ENCODE measurements around the gene DZIP1L. TPM values are rescaled to one million over a fixed set of nuclear protein-coding genes. Genes with fewer than 3 reads are reported as not detected.

DZIP1L gene
- total RNA-seq, 2 experiments from 2014 or later, result not detected

DNA sequence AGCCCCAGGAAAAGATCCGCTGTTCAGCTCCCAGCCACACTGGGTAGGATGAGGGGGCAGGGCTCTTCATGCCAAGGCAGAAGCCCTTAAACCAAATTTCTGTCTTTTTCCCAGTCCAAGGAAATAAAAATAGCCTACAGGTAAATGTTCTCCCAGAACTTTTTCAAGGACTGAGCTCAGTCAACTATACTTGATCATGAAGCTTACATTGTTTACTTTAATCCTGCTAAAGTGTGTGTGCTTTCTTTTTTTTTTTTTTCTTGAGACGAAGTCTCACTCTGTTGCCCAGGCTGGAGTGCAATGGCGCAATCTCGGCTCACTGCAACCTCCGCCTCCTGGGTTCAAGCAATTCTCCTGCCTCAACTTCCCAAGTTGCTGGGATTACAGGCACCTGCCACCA lies 87.6 kb downstream of the DZIP1L start:
- H3K4me3 Mint-ChIP-seq, result no peak overlapping the region
- H3K36me3 Mint-ChIP-seq, result no peaks in the 10 kb centered on the region
- H3K4me1 Mint-ChIP-seq (ENCODE audit: low read depth), result no peaks in the 10 kb centered on the region
- DNase-seq, result no peak
- intact Hi-C loops (cut with micrococcal nuclease), result no loop called here
- H3K27me3 Mint-ChIP-seq, result peaks cover 8% of the 10 kb centered on the region
- H3K9me3 Mint-ChIP-seq, result no peaks in the 10 kb centered on the region
- no peak overlapping the region for H3K27ac Mint-ChIP-seq
- ChIA-PET CTCF (no interaction called here), POLR2A (no interaction called here)

DNA sequence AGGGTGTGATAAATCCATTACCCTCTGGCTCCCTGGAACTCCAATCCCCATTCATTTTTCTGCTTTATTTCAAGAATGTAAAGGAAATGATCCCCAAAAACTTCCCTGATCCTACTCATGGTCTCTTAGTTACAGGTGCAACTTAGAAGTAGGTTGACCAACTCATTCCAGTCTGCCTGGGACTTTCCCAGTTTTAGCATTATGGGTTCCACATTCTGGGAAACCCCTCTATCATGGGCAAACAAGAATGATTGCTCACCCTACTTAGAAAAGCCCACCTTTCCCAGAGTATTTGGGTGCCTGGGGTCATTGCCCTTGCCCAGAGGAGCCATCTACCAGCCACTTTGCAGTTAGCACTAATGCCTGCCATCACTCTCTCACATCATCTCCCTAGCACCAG lies 89.9 kb downstream of the DZIP1L start:
- no peak overlapping the region for H3K4me3 Mint-ChIP-seq
- intact Hi-C loops (cut with micrococcal nuclease), result no loop called here
- CTCF ChIA-PET, result no interaction called here
- no peak overlapping the region for H3K27ac Mint-ChIP-seq
- DNase-seq, result no peak
- no peaks in the 10 kb centered on the region for H3K4me1 Mint-ChIP-seq (ENCODE audit: low read depth)
- POLR2A ChIA-PET, result no interaction called here
- H3K9me3 Mint-ChIP-seq, result no peaks in the 10 kb centered on the region
- no peaks in the 10 kb centered on the region for H3K36me3 Mint-ChIP-seq
- peaks cover 3% of the 10 kb centered on the region for H3K27me3 Mint-ChIP-seq

DNA sequence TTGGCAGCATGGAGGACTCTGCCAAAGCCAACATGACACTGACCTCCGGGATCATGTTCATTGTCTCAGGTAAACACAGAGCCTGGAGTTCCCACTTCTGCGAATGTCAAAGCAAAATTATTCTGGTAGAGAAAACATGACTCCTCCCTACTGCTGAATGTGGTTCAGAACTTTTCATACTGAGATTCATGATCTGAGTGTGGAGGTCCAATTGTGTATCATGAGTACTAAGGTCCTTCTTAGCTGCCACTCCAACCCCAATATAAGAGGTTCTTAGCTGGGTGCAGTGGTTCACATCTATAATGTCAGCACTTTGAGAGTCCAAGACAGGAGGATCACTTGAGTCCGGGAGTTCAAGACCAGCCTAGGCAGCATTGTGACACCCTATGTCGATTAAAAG lies 91.7 kb downstream of the DZIP1L start:
- no peak for DNase-seq
- ChIA-PET POLR2A (no interaction called here), CTCF (no interaction called here)
- Mint-ChIP-seq H3K4me1 (ENCODE audit: low read depth) (no peaks in the 10 kb centered on the region), H3K27me3 (peaks cover 3% of the 10 kb centered on the region), H3K4me3 (no peak overlapping the region), H3K27ac (no peak overlapping the region), H3K9me3 (no peaks in the 10 kb centered on the region), H3K36me3 (no peaks in the 10 kb centered on the region)
- intact Hi-C loops (cut with micrococcal nuclease), result no loop called here

DNA sequence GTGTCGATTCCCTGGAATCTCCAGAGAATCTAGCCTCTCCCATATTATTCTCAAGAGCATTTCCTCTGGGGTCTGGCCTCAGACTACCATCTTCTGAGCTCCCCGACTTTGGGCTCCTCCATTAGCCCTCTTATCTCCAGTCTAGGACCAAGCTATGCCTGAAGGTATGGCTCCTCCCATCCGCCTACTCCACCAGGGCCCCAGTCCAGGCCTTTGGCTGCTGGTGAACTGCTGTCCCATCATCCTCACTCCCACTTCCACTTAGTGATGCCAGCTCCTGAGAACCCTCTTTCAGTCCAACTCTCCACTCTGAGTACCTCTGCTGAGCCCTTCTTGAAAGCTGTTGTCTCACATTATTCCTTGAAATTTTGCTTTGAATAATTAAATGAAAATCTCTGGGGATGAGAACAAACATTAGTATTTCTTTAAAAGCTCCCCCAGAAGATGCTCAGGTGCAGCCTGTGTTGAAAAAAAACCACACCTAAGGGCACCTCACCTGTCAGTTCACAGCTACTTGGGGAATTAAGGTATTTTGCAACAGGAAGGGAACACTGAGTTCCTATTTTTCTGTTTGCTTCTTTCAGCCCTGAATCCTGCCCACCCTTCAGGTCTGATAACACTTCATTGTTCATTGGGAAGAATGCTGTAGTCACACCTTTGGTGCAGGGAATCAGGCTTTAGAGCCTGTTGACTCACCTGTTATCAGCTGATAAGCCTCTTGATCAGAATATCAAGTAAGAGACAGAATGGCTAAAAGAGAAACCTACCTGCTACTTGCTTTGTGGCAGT lies 95.9 kb downstream of the DZIP1L start:
- Mint-ChIP-seq H3K27ac (no peak overlapping the region), H3K36me3 (no peaks in the 10 kb centered on the region), H3K27me3 (no peaks in the 10 kb centered on the region), H3K4me1 (ENCODE audit: low read depth) (no peaks in the 10 kb centered on the region), H3K4me3 (no peak overlapping the region), H3K9me3 (no peaks in the 10 kb centered on the region)
- ChIA-PET POLR2A (no interaction called here), CTCF (no interaction called here)
- intact Hi-C loops (cut with micrococcal nuclease), result no loop called here
- DNase-seq, result no peak

DNA sequence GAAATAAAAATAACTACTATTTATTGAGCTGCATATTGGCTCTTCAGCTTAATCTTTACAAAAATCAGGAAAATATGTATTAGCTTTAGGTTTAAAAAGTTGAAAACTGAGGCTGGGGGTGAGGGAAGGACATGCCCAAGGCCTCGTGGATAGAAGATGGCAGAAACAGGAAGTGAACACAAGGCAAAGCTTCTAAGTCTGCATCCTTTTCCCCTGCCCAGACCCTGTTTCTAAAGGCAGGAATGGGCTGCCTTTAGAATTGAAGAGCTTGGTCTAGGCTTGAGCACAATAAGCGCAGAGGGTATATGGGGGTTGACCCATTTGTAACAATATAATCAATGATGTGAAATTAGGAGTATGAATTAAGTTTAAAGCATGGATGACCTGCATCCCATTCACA lies 99.3 kb downstream of the DZIP1L start:
- ChIA-PET CTCF (interaction anchor here (1.2 to 1.9 kb wide), 2 partner anchors 102 to 104 kb away, joined by 3 to 5 read pairs; no protein-coding TSS in a partner anchor), POLR2A (no interaction called here)
- no peaks in the 10 kb centered on the region for H3K4me1 Mint-ChIP-seq (ENCODE audit: low read depth)
- H3K4me3 Mint-ChIP-seq, result no peak overlapping the region
- no peaks in the 10 kb centered on the region for H3K9me3 Mint-ChIP-seq
- no peaks in the 10 kb centered on the region for H3K36me3 Mint-ChIP-seq
- DNase-seq, result no peak
- intact Hi-C loops (cut with micrococcal nuclease), result no loop called here
- H3K27ac Mint-ChIP-seq, result no peak overlapping the region
- peaks cover 2% of the 10 kb centered on the region for H3K27me3 Mint-ChIP-seq

DNA sequence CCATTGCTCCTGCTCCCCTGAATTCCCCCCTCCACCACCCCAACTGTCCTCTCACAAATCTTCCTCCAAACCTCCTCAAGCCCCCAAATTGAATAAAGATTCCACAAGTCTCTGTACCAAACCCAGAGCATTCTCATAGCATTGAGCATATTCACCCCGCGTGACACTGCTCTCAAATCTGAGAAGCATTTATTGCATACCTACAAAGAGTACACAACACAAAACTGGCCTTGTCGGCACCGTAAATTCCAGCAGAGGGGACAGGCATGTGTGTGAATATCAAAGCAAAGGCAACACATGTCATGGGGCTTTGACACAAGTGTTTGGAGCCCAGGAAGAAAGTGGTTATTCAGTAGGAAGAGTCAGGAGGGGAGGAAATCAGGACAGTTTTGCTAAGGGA lies 102.9 kb downstream of the DZIP1L start:
- ChIA-PET CTCF (no interaction called here), POLR2A (no interaction called here)
- no peaks in the 10 kb centered on the region for H3K4me1 Mint-ChIP-seq (ENCODE audit: low read depth)
- no peak overlapping the region for H3K27ac Mint-ChIP-seq
- intact Hi-C loops (cut with micrococcal nuclease), result no loop called here
- H3K36me3 Mint-ChIP-seq, result no peaks in the 10 kb centered on the region
- H3K9me3 Mint-ChIP-seq, result no peaks in the 10 kb centered on the region
- H3K4me3 Mint-ChIP-seq, result no peak overlapping the region
- DNase-seq, result no peak
- peaks cover 4% of the 10 kb centered on the region for H3K27me3 Mint-ChIP-seq

Other genes with a start within 250 kb of the DZIP1L start
- not detected for gene CLDN18, start 105.4 kb downstream of the DZIP1L start, total RNA-seq
- gene A4GNT, start 16.8 kb upstream of the DZIP1L start, total RNA-seq, result not detected
- gene DBR1, start 59.3 kb upstream of the DZIP1L start, total RNA-seq, result 10 to 100 TPM; 21.7 to 22.6 TPM
- gene ARMC8, start 71.7 kb upstream of the DZIP1L start, total RNA-seq, result 10 to 100 TPM; 37.7 to 39.6 TPM
- gene NME9, start 214.2 kb upstream of the DZIP1L start, total RNA-seq, result under 1 TPM; 0.58 to 0.90 TPM
- under 1 TPM; 0.10 to 0.19 TPM for gene MRAS, start 233.0 kb upstream of the DZIP1L start, total RNA-seq